Measurements from ENCODE around the gene SDC1. TPM values are rescaled to one million over a fixed set of nuclear protein-coding genes. Genes with fewer than 3 reads are reported as not detected.

The SDC1 gene
- polyA plus RNA-seq, 1 experiment, result 42.0 TPM

DNA sequence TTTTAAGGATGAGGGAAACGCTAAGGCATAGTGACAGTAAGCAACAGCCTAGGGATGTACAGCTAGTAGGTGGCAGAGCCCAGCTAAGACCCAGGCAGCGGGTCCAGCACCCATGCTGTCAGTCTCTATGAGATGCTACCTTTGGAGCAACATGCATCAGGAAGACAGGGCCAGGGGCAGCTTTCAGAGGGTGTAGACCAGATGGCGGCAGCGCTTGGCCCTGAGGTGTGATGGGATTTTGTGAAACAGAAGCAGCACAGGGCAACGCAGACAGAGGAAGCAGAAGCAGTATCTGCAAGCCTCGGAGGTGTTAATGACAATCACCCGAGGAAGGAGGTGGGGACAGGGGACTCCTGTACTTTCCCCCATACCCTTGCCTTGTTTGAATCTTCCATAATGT, 43.2 kb downstream of the SDC1 start:
- TF ChIP-seq, protein P1, sequence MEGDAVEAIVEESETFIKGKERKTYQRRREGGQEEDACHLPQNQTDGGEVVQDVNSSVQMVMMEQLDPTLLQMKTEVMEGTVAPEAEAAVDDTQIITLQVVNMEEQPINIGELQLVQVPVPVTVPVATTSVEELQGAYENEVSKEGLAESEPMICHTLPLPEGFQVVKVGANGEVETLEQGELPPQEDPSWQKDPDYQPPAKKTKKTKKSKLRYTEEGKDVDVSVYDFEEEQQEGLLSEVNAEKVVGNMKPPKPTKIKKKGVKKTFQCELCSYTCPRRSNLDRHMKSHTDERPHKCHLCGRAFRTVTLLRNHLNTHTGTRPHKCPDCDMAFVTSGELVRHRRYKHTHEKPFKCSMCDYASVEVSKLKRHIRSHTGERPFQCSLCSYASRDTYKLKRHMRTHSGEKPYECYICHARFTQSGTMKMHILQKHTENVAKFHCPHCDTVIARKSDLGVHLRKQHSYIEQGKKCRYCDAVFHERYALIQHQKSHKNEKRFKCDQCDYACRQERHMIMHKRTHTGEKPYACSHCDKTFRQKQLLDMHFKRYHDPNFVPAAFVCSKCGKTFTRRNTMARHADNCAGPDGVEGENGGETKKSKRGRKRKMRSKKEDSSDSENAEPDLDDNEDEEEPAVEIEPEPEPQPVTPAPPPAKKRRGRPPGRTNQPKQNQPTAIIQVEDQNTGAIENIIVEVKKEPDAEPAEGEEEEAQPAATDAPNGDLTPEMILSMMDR (IDR thresholded peaks at IDR 0.05; ENCODE audit: insufficient read depth, low read depth, low read length), result no peak
- CTCF ChIA-PET, result interaction anchor here (0.6 kb wide), 1 partner anchor 33 kb away, joined by 3 read pairs; no protein-coding TSS in a partner anchor
- H3K27me3 ChIP-seq (ENCODE audit: control insufficient read depth, insufficient read depth, low read length), result no peaks in the 10 kb centered on the region
- DNase-seq (ENCODE audit: low read depth), result no peak
- POLR2A ChIA-PET, result no interaction called here
- no peak overlapping the region for H3K4me3 ChIP-seq (ENCODE audit: low read depth, low read length)
- H3K36me3 ChIP-seq (ENCODE audit: control insufficient read depth, insufficient read depth, low read length), result no peaks in the 10 kb centered on the region

DNA sequence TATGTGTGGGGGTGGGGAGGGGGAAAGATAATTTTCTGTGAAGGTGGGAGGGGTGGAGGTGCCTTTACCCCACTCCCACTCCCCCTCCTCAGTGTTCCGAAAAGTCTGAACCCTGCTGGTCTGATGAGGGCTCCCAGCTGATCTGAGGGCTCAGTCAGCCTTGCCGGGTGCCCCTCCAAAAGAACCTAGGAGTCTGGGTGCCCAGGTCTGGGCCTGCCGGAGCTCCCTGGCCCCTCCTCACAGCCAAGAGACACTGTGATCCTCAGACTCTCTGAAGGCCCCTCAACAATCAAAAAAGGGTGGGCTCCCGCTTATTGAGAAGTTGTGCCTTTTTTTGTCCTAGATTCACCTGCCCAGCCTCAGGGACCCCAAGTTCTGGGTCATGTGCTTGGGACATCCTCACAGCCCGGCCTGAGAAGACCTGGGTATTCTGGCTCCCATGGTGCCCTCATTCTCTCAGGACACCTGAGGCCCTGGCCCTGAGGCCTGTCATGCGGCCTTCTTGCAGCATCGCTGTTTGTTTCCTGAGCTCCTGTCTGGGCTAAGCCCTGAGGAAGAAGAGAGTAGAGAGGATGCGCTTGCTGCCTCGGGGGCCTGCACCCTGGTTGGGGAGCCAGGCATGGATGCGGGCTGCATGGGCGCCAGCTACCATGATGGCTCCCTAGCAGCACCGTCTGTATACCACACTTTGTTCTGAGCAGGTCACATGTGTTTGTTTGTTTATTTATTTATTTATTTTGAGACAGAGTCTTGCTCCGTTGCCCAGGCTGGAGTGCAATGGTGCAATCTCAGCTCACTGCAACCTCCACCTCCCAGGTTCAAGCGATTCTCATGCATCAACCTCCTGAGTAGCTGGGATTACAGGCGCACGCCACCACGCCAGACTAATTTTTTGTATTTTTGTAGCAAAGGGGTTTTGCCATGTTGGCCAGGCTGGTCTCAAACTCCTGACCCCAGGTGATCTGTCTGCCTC, 44.0 kb downstream of the SDC1 start:
- CTCF ChIA-PET, result interaction anchor here (0.6 to 1.2 kb wide), 3 partner anchors 8 to 76 kb away, joined by 3 to 4 read pairs (median 3); no protein-coding TSS in a partner anchor
- H3K36me3 ChIP-seq (ENCODE audit: control insufficient read depth, insufficient read depth, low read length), result no peaks in the 10 kb centered on the region
- no peaks in the 10 kb centered on the region for H3K27me3 ChIP-seq (ENCODE audit: control insufficient read depth, insufficient read depth, low read length)
- TF ChIP-seq, protein P1 (IDR thresholded peaks at IDR 0.05; ENCODE audit: insufficient read depth, low read depth, low read length), result no peak
- H3K4me3 ChIP-seq (ENCODE audit: low read depth, low read length), result no peak overlapping the region
- POLR2A ChIA-PET, result no interaction called here
- no peak for DNase-seq (ENCODE audit: low read depth)

DNA sequence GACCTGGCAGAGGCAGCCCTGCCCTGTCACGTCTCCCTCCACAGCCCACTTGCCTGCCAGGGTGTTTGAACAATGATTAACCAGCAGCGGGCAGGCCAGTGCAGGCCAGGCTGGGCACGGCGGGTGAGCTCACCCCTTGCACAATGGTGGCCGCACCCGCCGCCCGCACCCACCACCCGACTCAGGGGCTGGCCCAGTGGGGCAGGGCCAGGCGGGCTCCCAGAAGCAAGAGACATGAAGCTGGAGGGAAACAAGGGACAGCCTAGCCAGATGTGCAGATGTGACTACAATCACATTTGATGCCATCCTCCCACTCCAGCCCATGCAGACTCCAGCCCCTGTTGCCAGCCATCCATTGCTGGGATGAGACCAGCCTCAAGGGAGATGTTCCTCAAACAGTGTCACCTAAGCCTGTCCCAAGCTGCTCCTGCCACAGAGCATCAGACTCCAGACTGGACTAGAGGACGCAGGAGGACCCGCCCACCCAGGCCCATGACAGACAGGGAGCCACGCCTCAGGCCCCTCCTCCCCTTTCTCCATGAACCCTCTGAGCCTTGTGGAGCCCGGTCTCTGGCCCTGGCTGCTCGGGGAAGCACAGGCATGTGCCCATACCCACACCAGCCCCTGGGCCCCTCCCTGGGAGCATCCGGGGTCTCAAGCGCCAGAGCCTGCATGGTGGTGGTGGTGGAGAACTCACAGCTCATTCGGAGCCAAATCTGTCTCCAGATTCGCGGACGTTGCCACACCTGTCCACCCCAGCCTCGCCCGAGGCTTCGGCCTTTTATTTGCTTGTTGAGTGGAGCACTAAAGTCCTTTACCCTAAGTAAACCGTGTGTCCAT, 45.0 kb downstream of the SDC1 start:
- Histone ChIP-seq H3K36me3 (ENCODE audit: control insufficient read depth, insufficient read depth, low read length) (no peaks in the 10 kb centered on the region), H3K27me3 (ENCODE audit: control insufficient read depth, insufficient read depth, low read length) (no peaks in the 10 kb centered on the region; the same call in 1 of the 2 replicates), H3K4me3 (ENCODE audit: low read depth, low read length) (no peak overlapping the region)
- ChIA-PET CTCF (interaction anchor here (0.7 to 2.5 kb wide), 4 partner anchors 9 to 75 kb away, joined by 3 to 7 read pairs (median 4); partner anchors contain the start of gene SDC1), POLR2A (no interaction called here)
- TF ChIP-seq, protein P1 (IDR thresholded peaks at IDR 0.05; ENCODE audit: insufficient read depth, low read depth, low read length), result no peak
- DNase-seq (ENCODE audit: low read depth), result no peak

DNA sequence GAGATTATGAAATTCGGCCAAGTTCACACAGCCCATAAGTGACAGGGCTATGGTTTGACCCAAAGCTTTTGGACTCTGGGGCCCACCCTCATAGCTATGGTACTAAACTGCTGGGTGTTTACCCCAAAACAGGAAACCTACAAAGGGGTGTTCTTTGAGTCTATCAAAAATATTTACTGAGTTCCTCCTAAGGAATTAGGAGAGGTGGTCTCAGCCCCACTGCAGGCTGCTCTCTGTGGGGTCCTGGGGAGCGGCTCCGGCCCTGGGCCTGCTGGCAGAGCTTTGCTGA, 45.5 kb downstream of the SDC1 start:
- Histone ChIP-seq H3K36me3 (ENCODE audit: control insufficient read depth, insufficient read depth, low read length) (no peaks in the 10 kb centered on the region), H3K4me3 (ENCODE audit: low read depth, low read length) (no peak overlapping the region), H3K27me3 (ENCODE audit: control insufficient read depth, insufficient read depth, low read length) (no peaks in the 10 kb centered on the region; the same call in 1 of the 2 replicates)
- CTCF ChIA-PET, result interaction anchor here (0.7 to 2.5 kb wide), 2 partner anchors 9 to 45 kb away, joined by 3 to 7 read pairs; partner anchors contain the start of gene SDC1
- TF ChIP-seq, protein P1 (IDR thresholded peaks at IDR 0.05; ENCODE audit: insufficient read depth, low read depth, low read length), result no peak
- no peak for DNase-seq (ENCODE audit: low read depth)
- POLR2A ChIA-PET, result no interaction called here
